Subcutaneous abdominal adipose tissue (tissue), 5 donors: ENCODE data around the gene PRR14L.
"Not testable (repeated sequence)": the region's sequence is repeated elsewhere in the genome, so short reads cannot be mapped to it uniquely, and the experiment has no call there.

ENCODE experiments used
- H3K27ac ChIP-seq: one replicate; pipeline ENCODE4 v1.7.0; 2013; ENCODE audit warnings: low read depth, mild to moderate bottlenecking, inconsistent platforms, low read length, moderate library complexity
- H3K27me3 ChIP-seq, 5 donors: one replicate each; pipeline ENCODE4 v1.7.0; 2013; ENCODE audit warnings: low read length in 5 of 5, inconsistent platforms in 1 of 5; ENCODE audit not compliant: control insufficient read depth in 5 of 5, insufficient read depth in 4 of 5
- H3K36me3 ChIP-seq, 5 donors: one replicate each; pipeline ENCODE4 v1.7.0; 2013; ENCODE audit warnings: low read length in 5 of 5; ENCODE audit not compliant: control insufficient read depth in 5 of 5, insufficient read depth in 5 of 5
- H3K4me1 ChIP-seq, 5 donors: one replicate each; pipeline ENCODE4 v1.7.0; 2013; ENCODE audit warnings: low read length in 5 of 5, mild to moderate bottlenecking in 3 of 5, moderate library complexity in 1 of 5; ENCODE audit not compliant: control insufficient read depth in 5 of 5, insufficient read depth in 5 of 5
- H3K4me3 ChIP-seq, 5 donors: one replicate each; pipeline ENCODE4 v1.7.0; 2013; ENCODE audit warnings: low read length in 5 of 5, low read depth in 1 of 5
- H3K9ac ChIP-seq, 5 donors: one replicate each; pipeline ENCODE4 v1.7.0; 2013; ENCODE audit warnings: low read length in 5 of 5, mild to moderate bottlenecking in 4 of 5, moderate library complexity in 3 of 5
- H3K9me3 ChIP-seq, 5 donors: one replicate each; pipeline ENCODE4 v1.7.0; 2013; ENCODE audit warnings: low read length in 5 of 5; ENCODE audit not compliant: control insufficient read depth in 5 of 5
- donor health status: healthy.
- donor health status: healthy.
- donor health status: healthy.
- donor health status: healthy.
- donor health status: healthy.

The PRR14L gene

GRCh38 chr22:31742682-31743081 is 7.2 kb downstream of the PRR14L start:
- no peak overlapping the region for H3K27ac ChIP-seq
- no peak overlapping the region for H3K4me3 ChIP-seq
- H3K27me3 ChIP-seq, result no peaks in the 10 kb centered on the region
- peaks cover 2 to 34% (median 14%) of the 10 kb centered on the region in 5 donors for H3K4me1 ChIP-seq
- no peak overlapping the region for H3K9ac ChIP-seq
- peaks cover 0 to 3% (median 0%) of the 10 kb centered on the region in 5 donors for H3K36me3 ChIP-seq
- H3K9me3 ChIP-seq, result no peaks in the 10 kb centered on the region

GRCh38 chr22:31742115-31742514 is 7.8 kb downstream of the PRR14L start:
- Histone ChIP-seq H3K27ac (no peak overlapping the region), H3K9ac (no peak overlapping the region), H3K36me3 (peaks cover 0 to 3% (median 0%) of the 10 kb centered on the region in 5 donors), H3K9me3 (no peaks in the 10 kb centered on the region), H3K4me3 (no peak overlapping the region), H3K4me1 (peaks cover 2 to 32% (median 13%) of the 10 kb centered on the region in 5 donors), H3K27me3 (no peaks in the 10 kb centered on the region)

- H3K4me1 ChIP-seq, result peaks cover 2 to 30% (median 13%) of the 10 kb centered on the region in 5 donors
- H3K27me3 ChIP-seq, H3K36me3 ChIP-seq, H3K27ac ChIP-seq, H3K4me3 ChIP-seq, H3K9me3 ChIP-seq, H3K9ac ChIP-seq: not testable (repeated sequence)
Observed at GRCh38 chr22:31740314-31740713, 9.6 kb downstream of the PRR14L start.

GRCh38 chr22:31739795-31740201 is 10.1 kb downstream of the PRR14L start:
- H3K27ac ChIP-seq, result peak overlapping the region; percentile 14
- peak overlapping the region in 2 of 5 donors; percentile 47 to 63 for H3K9ac ChIP-seq

GRCh38 chr22:31738566-31738965 is 11.4 kb downstream of the PRR14L start:
- H3K36me3 ChIP-seq, result peaks cover 0 to 13% (median 3%) of the 10 kb centered on the region in 5 donors
- no peak overlapping the region for H3K4me3 ChIP-seq
- peaks cover 2 to 29% (median 13%) of the 10 kb centered on the region in 5 donors for H3K4me1 ChIP-seq
- no peaks in the 10 kb centered on the region for H3K9me3 ChIP-seq
- no peak overlapping the region for H3K9ac ChIP-seq
- H3K27me3 ChIP-seq, result no peaks in the 10 kb centered on the region
- H3K27ac ChIP-seq, result no peak overlapping the region

More at GRCh38 chr22:31739795-31740201, 10.1 kb downstream of the PRR14L start:
- Histone ChIP-seq H3K4me1 (peaks cover 2 to 30% (median 13%) of the 10 kb centered on the region in 5 donors), H3K27me3 (no peaks in the 10 kb centered on the region), H3K4me3 (no peak overlapping the region), H3K9me3 (no peaks in the 10 kb centered on the region), H3K36me3 (peaks cover 0 to 8% (median 0%) of the 10 kb centered on the region in 5 donors)

GRCh38 chr22:31737932-31738331 is 12.0 kb downstream of the PRR14L start:
- no peaks in the 10 kb centered on the region for H3K27me3 ChIP-seq
- H3K4me3 ChIP-seq, result no peak overlapping the region
- H3K9me3 ChIP-seq, result no peaks in the 10 kb centered on the region
- no peak overlapping the region for H3K9ac ChIP-seq
- H3K27ac ChIP-seq, result no peak overlapping the region
- peaks cover 0 to 13% (median 3%) of the 10 kb centered on the region in 5 donors for H3K36me3 ChIP-seq
- H3K4me1 ChIP-seq, result peaks cover 2 to 28% (median 13%) of the 10 kb centered on the region in 5 donors

- H3K27ac ChIP-seq, result no peak overlapping the region
- H3K9ac ChIP-seq, result no peak overlapping the region
Observed at GRCh38 chr22:31736458-31736857, 13.5 kb downstream of the PRR14L start.

GRCh38 chr22:31734512-31734911 is 15.4 kb downstream of the PRR14L start:
- Histone ChIP-seq H3K4me3 (no peak overlapping the region), H3K9ac (no peak overlapping the region), H3K27ac (no peak overlapping the region), H3K27me3 (no peaks in the 10 kb centered on the region), H3K9me3 (no peaks in the 10 kb centered on the region), H3K4me1 (peaks cover 0 to 14% (median 11%) of the 10 kb centered on the region in 5 donors), H3K36me3 (peaks cover 0 to 17% (median 3%) of the 10 kb centered on the region in 5 donors)

More at GRCh38 chr22:31736458-31736857, 13.5 kb downstream of the PRR14L start:
- no peak overlapping the region for H3K4me3 ChIP-seq
- H3K27me3 ChIP-seq, result no peaks in the 10 kb centered on the region
- H3K36me3 ChIP-seq, result peaks cover 0 to 17% (median 3%) of the 10 kb centered on the region in 5 donors
- no peaks in the 10 kb centered on the region for H3K9me3 ChIP-seq
- H3K4me1 ChIP-seq, result peaks cover 2 to 24% (median 13%) of the 10 kb centered on the region in 5 donors

GRCh38 chr22:31733580-31734079 is 16.3 kb downstream of the PRR14L start:
- Histone ChIP-seq H3K9me3 (no peaks in the 10 kb centered on the region), H3K4me1 (peaks cover 0 to 16% (median 11%) of the 10 kb centered on the region in 5 donors), H3K36me3 (peaks cover 0 to 17% (median 3%) of the 10 kb centered on the region in 5 donors), H3K9ac (no peak overlapping the region), H3K4me3 (no peak overlapping the region), H3K27ac (no peak overlapping the region), H3K27me3 (no peaks in the 10 kb centered on the region)

- Histone ChIP-seq H3K36me3 (peaks cover 0 to 18% (median 5%) of the 10 kb centered on the region in 5 donors), H3K9me3 (no peaks in the 10 kb centered on the region), H3K9ac (no peak overlapping the region), H3K27me3 (no peaks in the 10 kb centered on the region), H3K4me1 (peaks cover 0 to 14% (median 8%) of the 10 kb centered on the region in 5 donors), H3K4me3 (no peak overlapping the region), H3K27ac (no peak overlapping the region)
Observed at GRCh38 chr22:31732089-31732829, 17.7 kb downstream of the PRR14L start.
